HepG2 (cell line): ENCODE measurements around the gene KIF17. TPM values are rescaled to one million over a fixed set of nuclear protein-coding genes. Genes with fewer than 3 reads are reported as not detected.

ENCODE experiments used
- PAWR ChIP-seq: sonication (generic); formaldehyde crosslinking; IDR thresholded peaks from 2 replicates; pipeline ENCODE4 v1.4.0; 2020; ENCODE audit warnings: missing genetic modification reagents, mild to moderate bottlenecking, borderline replicate concordance
- SMAD9 ChIP-seq: sonication (generic); formaldehyde crosslinking; IDR thresholded peaks from 2 replicates; pipeline ENCODE4 v1.5.1; 2020; ENCODE audit warnings: mild to moderate bottlenecking, missing genetic modification reagents
- U2AF1 ChIP-seq: fragments of 200-400 bp; formaldehyde crosslinking; optimal IDR thresholded peaks from 2 replicates; pipeline ENCODE3; 2017; ENCODE audit warnings: mild to moderate bottlenecking, low read depth, low read length
- ZFP37 ChIP-seq: sonication (generic); formaldehyde crosslinking; IDR thresholded peaks from 2 replicates; pipeline ENCODE4 v1.4.0; 2020; ENCODE audit warnings: missing genetic modification reagents, borderline replicate concordance
- ZNF276 ChIP-seq: sonication (generic); formaldehyde crosslinking; IDR thresholded peaks from 2 replicates; pipeline ENCODE4 v1.4.0; 2020; ENCODE audit warnings: mild to moderate bottlenecking, low read depth, missing genetic modification reagents
- ZNF343 ChIP-seq: sonication (generic); formaldehyde crosslinking; IDR thresholded peaks from 2 replicates; pipeline ENCODE4 v1.4.0; 2020; ENCODE audit warnings: mild to moderate bottlenecking, missing genetic modification reagents
- ZNF432 ChIP-seq: sonication (generic); formaldehyde crosslinking; IDR thresholded peaks from 2 replicates; pipeline ENCODE4 v1.5.0; 2020; ENCODE audit warnings: missing genetic modification reagents, mild to moderate bottlenecking, borderline replicate concordance
- ZNF513 ChIP-seq: sonication (generic); formaldehyde crosslinking; conservative IDR thresholded peaks from 2 replicates; pipeline ENCODE4 v1.5.0; 2020; ENCODE audit warnings: missing genetic modification reagents
- ZNF570 ChIP-seq: sonication (generic); formaldehyde crosslinking; IDR thresholded peaks from 2 replicates; pipeline ENCODE4 v1.4.0; 2020; ENCODE audit warnings: mild to moderate bottlenecking, missing genetic modification reagents, borderline replicate concordance
- ZNF576 ChIP-seq: sonication (generic); formaldehyde crosslinking; IDR thresholded peaks from 2 replicates; pipeline ENCODE4 v1.4.0; 2020; ENCODE audit warnings: mild to moderate bottlenecking, missing genetic modification reagents
- ZNF639 ChIP-seq: conservative IDR thresholded peaks from 2 replicates; pipeline ENCODE4 v1.6.1; 2018; ENCODE audit warnings: missing genetic modification reagents
- ZNF788 ChIP-seq: sonication (generic); formaldehyde crosslinking; IDR thresholded peaks from 2 replicates; pipeline ENCODE4 v1.5.0; 2020; ENCODE audit warnings: mild to moderate bottlenecking, missing genetic modification reagents, borderline replicate concordance
- ZSCAN20 ChIP-seq: sonication (generic); formaldehyde crosslinking; IDR thresholded peaks from 2 replicates; pipeline ENCODE4 v1.4.0; 2020; ENCODE audit warnings: missing genetic modification reagents, mild to moderate bottlenecking, borderline replicate concordance
- polyA plus RNA-seq, 8 experiments: library from polyadenylated mRNA; depleted of rRNA in 3 of 8; stranded (reverse) in 7 of 8; unstranded in 1 of 8; fragments of >200 nt; fragmentation: Illumina TruSeq in 4 of 8; extraction: Trizol in 4 of 8; gene quantifications; 2 replicates each; pipeline versions ENCODE4 v1.2.1 to v1.2.3, GENCODE V29; 2011 to 2016; ENCODE audit warnings: low read depth in 4 of 8, missing spikeins in 1 of 8, mixed read lengths in 1 of 8; ENCODE audit not compliant: insufficient read depth in 1 of 8
- total RNA-seq, 5 experiments: library from RNA; depleted of rRNA; stranded (reverse); fragments of >200 nt; fragmentation: Illumina TruSeq; extraction: Trizol; gene quantifications; 2 replicates each; pipeline ENCODE4 v1.2.3, GENCODE V29; 2016; ENCODE audit warnings: low read depth in 1 of 5

KIF17 gene
- total and polyA plus RNA-seq, 2 of the 13 experiments (the other 11 are each of a cell fraction or from before 2014, with no cell fraction given): 0.24 to 0.44 TPM

- TF ChIP-seq ZNF276 (CRISPR knock-in tag) (no peak), ZSCAN20 (no peak), ZFP37 (CRISPR knock-in tag) (no peak), SMAD9 (no peak), ZNF343 (CRISPR knock-in tag) (0 out of 2 replicates have a peak, but pooled peaks have one; percentile 17), ZNF432 (CRISPR knock-in tag) (no peak), PAWR (0 out of 2 replicates have a peak, but pooled peaks have one; percentile 52), ZNF639 (CRISPR knock-in tag) (no peak), ZNF788 (CRISPR knock-in tag) (no peak), U2AF1 (no peak), ZNF570 (CRISPR knock-in tag) (no peak), ZNF513 (CRISPR knock-in tag) (no peak), ZNF576 (CRISPR knock-in tag) (no peak)
- TF ChIP-seq, all 625 proteins: peak for 22
Measured at GRCh38 chr1:20733360-20733975, 15.7 kb upstream of the KIF17 start (continued).
